CD4-positive, alpha-beta T cell treated with Interleukin-12 subunit alpha and Interleukin-12 subunit beta, for 1 hour (primary cell): ENCODE results near the gene USP9X.
"Not testable (repeated sequence)": the region's sequence is repeated elsewhere in the genome, so short reads cannot be mapped to it uniquely, and the experiment has no call there.

Experiments
- DNase-seq: peaks from one replicate; pipeline ENCODE4 v3.0.0-alpha.2; 2020

Gene USP9X

GRCh38 chrX:41133551-41133950 lies 48.3 kb downstream of the USP9X start:
- DNase-seq: no peak

DNA sequence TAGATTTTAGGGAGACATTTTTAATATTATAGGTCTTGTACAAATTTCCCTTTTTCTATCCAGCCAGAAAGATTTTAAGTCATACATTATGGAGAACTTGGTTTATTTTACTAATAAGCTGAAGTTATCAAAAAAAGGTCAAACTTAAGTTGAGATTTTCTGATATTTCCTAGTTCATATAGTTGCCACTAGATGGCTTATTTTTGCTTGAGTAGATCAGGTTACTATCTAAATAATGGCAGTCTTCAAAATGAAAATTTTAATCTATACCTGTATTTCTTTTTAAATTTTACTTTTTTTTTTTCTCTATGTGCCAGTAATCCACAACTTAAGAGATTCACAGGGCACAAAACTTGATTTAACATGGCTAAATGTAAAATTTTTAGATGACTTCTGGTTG lies 52.3 kb downstream of the USP9X start:
- no peak for DNase-seq

- DNase-seq: no peak
These were observed 57.1 kb downstream of the USP9X start for GRCh38 chrX:41142130-41142910.

DNA sequence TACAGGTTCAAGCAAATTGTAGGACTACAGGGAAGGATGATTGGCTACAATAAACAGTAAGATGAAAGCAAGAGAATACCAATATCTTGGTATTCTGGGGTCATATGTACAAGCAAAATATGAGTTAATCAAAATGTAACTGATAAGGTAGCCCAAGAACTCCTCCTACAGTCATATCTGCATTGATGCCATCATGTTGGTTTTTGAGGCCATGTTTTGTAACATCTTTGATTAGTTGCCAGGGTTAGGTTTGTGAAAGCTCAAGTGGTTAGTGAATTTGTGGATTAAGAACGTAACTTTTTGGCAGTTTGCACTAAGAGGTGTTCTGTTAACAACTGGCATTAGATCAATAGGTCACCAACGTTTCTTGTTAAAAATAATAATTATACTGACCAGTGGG lies 59.6 kb downstream of the USP9X start:
- no peak for DNase-seq

- no peak for DNase-seq
These were observed 60.8 kb downstream of the USP9X start for GRCh38 chrX:41145920-41146608.

GRCh38 chrX:41148553-41148952 lies 63.3 kb downstream of the USP9X start:
- no peak for DNase-seq

DNA sequence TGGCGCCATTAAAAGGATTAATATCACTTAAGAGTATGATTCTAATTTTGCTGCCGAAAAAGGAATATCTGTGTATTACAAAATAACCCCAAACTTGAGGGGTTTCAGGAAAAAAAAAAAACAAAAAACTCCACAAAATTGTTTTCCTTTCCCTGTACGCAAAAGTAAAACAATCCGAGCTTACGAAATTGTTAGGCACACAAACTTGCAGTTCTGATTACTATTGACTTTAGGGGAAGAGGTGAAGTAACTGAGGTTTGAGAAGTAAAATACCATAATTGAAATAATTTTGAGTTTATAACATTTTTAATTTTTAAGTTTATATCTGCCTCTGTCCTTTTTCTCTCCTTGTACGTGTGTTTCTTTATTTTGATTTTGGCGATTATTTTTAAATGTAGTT lies 64.8 kb downstream of the USP9X start:
- no peak for DNase-seq

DNA sequence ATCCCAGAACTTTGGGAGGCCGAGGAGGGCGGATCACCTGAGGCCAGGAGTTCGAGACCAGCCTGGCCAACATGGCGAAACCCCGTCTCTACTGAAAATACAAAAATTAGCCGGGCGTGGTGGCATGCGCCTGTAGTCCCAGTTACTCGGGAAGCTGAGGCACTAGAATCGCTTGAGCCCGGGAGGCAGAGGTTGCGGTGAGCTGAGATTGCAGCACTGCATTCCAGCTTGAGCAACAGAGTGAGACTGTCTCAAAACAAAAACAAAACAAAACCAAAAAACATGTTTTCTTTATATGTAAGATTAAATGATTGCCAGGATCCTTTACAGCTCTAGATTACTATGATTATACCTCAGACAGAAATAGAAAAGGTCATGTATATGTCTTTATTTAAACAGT lies 66.5 kb downstream of the USP9X start:
- DNase-seq: not testable (repeated sequence)

DNA sequence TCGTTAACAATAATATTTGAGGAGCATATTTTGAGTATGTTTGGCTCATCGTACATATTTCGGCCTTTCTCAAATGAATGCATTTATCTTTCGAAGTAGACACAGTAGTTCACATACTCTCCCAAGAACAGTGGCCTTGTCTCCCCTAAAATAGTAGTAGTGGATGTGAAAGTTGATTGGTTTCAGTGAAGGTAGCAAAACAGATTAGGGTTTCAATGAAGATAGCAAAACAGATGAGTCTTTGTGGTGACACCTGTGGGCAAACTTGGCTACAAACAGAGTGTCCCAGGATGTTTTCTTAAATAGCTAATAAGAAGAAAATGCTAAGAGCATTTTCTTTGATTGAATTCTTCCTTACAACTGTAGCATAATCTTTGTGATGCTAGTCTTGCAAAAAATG lies 67.0 kb downstream of the USP9X start:
- DNase-seq: no peak

DNA sequence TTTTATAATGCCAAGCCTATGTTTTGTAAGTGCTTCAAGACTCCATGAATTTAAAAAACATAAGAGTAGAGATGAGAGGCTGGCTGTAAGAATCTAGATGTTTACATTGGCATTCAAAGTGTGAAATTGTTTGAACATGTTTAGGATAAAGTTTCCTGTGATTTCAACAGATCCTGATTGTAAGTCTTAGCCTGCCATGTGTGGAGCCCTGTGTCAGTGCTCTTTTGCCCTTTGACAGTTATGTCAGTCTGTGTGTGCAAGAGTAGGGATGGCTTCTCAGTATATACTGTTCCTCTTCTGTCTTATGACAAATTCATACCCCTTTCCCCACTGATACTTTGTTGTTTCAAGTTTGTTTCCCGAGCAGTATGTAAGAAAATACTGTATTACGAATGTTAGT lies 68.2 kb downstream of the USP9X start:
- DNase-seq: no peak

- DNase-seq: no peak
These were observed 68.7 kb downstream of the USP9X start for GRCh38 chrX:41153957-41154356.

DNA sequence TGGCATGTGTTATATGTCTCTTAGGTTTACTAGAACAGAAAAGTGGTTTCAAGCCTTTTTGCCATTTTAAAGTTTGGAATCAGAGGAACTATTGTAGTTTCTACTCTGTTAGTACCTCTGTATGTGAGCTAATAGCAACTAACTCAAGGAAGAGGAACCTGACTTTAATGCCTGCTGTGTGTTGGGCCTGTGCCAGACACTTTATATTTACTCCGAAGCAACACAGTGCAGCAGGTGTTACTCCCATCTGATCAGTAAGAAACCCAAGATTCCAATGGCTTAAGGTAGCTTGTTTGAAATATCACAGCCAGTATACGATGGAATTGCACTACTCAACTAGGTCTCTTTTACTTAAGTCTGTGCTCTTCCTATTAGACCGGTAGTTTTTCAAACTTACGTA lies 79.2 kb downstream of the USP9X start:
- DNase-seq: no peak

- no peak for DNase-seq
These were observed 82.6 kb downstream of the USP9X start for GRCh38 chrX:41167888-41168287.

DNA sequence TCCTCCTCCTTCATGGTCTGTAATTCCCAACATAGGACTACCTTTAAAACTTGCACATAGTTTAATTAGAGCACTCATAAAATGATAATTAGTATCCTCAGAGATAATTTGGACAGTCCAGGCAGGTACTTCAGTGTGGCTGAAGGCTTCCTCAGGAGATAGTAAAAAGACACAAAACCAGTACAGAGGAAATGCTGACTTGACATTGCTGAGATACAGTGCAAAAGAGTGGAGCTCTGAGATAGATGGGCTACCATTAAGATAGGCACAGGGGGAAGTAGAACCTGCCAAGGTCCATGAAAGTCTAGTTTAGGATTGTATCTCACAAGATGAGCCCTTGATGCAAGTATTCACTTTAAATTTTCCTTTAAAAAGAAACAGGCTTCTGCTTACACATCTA lies 91.0 kb downstream of the USP9X start:
- no peak for DNase-seq

GRCh38 chrX:41177297-41177696 lies 92.1 kb downstream of the USP9X start:
- no peak for DNase-seq

- DNase-seq: peak; percentile 25
These were observed 93.0 kb downstream of the USP9X start for GRCh38 chrX:41178201-41178600.

DNA sequence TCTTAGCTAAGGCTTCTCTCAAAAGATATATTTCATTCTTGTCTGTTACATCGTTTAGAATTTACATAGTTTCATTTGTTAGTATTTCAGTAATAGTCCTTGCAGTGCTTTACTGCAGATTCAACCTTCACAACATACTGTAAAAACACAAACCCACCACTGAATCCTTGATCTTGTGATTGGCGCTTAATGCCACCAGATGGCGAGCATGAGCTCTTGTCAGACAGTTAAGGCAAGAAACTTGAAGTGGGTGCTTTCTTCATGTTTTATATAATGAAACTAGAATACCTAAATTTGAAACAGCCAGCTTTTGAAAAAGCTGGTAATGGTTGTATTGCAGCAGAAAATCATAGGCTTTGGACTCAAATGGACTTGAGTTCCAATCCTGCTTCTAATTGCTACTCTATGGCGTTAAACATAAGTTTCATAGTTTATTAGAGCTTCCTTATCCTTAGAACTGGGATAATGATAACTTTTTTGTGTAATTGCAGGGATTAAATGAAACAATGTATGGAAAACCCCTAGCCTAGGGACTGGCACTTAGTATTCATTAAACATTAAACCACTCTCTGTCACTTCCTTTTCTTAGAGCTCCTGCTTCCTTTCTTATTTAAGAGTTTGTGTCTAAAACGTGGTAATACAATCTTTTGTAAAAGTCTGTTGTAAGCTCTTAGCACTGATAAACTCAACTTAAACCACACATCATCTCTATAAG lies 95.1 kb downstream of the USP9X start:
- peak; percentile 57 for DNase-seq

DNA sequence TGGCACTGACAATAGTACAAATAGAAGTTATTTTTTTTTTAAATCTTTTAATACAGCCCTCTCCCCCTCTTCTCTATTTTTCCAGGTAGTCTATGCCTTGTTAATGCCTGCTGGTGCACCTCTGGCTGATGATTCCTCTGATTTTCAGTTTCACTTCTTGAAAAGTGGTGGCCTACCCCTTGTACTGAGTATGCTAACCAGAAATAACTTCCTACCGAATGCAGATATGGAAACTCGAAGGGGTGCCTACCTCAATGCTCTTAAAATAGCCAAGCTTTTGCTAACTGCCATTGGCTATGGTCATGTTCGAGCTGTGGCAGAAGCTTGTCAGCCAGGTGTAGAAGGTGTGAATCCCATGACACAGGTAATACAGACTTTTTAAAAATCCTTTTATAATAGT lies 99.1 kb downstream of the USP9X start:
- no peak for DNase-seq

DNA sequence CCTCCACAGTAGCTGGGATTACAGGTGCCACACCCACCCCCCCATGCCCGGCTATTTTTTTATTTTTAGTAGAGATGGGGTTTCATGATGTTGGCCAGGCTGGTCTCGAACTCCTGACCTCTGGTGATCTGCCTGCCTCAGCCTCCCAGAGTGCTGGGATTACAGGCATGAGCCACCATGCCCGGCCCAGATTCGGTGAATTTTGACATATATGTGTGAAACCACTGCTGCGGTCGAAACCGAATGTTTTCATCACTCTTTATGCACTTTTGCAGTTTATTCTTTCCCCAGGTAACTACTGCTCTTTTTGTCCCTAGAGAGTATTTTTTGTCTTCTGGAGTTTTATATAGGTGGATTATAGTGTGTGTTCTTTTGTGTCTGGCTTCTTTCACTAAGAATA lies 101.7 kb downstream of the USP9X start:
- not testable (repeated sequence) for DNase-seq

GRCh38 chrX:41189156-41189555 lies 103.9 kb downstream of the USP9X start:
- no peak for DNase-seq

GRCh38 chrX:41192880-41193279 lies 107.6 kb downstream of the USP9X start:
- no peak for DNase-seq

GRCh38 chrX:41198410-41198809 lies 113.2 kb downstream of the USP9X start:
- no peak for DNase-seq

DNA sequence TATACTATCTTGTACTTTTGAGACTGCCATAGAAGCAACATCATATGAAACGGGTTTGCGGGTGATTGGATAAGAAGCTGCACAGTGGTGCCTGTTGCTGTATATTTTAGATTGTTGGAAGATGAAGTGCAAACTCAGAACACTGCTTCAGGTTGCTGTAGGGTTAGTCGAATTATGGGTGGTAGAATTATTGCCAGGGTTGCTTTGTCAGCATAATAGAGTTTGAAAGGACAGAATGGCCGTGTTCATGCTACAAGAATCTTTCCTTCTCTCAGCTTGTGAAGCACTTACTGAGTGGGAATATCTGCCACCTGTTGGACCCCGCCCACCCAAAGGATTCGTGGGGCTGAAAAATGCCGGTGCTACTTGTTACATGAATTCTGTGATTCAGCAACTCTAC lies 115.5 kb downstream of the USP9X start:
- no peak for DNase-seq

GRCh38 chrX:41209853-41210252 lies 124.6 kb downstream of the USP9X start:
- DNase-seq: no peak
